DOHH2 (cell line): ENCODE data around the gene NAA10.

ENCODE experiments used
- H3F3A ChIP-seq: fragments of 200-600 bp; sonication (generic), shearing (Covaris generic); 2 replicates; pipeline ENCODE4 v1.6.0; 2016; ENCODE audit warnings: antibody characterized with exemption, mild to moderate bottlenecking; ENCODE audit not compliant: control insufficient read depth, insufficient read depth
- H3K27ac ChIP-seq: fragments of 200-600 bp; sonication (generic); 2 replicates; pipeline ENCODE4 v1.5.1; 2014; ENCODE audit warnings: low read depth, mild to moderate bottlenecking, low read length, moderate library complexity
- H3K27me3 ChIP-seq: fragments of 200-600 bp; sonication (generic); 2 replicates; pipeline ENCODE4 v1.6.1; 2014; ENCODE audit warnings: mild to moderate bottlenecking, low read length, mixed read lengths; ENCODE audit not compliant: control insufficient read depth
- H3K36me3 ChIP-seq: fragments of 200-600 bp; sonication (generic); 2 replicates; pipeline ENCODE4 v1.6.1; 2014; ENCODE audit warnings: mild to moderate bottlenecking, low read length, moderate library complexity, mixed read lengths; ENCODE audit not compliant: control insufficient read depth
- H3K4me1 ChIP-seq: fragments of 200-600 bp; sonication (generic); 2 replicates; pipeline ENCODE4 v1.6.1; 2014; ENCODE audit warnings: mild to moderate bottlenecking, low read length, mixed read lengths; ENCODE audit not compliant: control insufficient read depth
- H3K4me2 ChIP-seq: fragments of 200-600 bp; sonication (generic); 2 replicates; pipeline ENCODE4 v1.6.0; 2014; ENCODE audit warnings: mild to moderate bottlenecking, low read length, moderate library complexity
- H3K4me3 ChIP-seq: fragments of 200-600 bp; sonication (generic); 2 replicates; pipeline ENCODE4 v1.5.1; 2014; ENCODE audit warnings: mild to moderate bottlenecking, low read length, mixed read lengths
- H3K79me2 ChIP-seq: fragments of 200-600 bp; sonication (generic); 2 replicates; pipeline ENCODE4 v1.6.1; 2014; ENCODE audit warnings: mild to moderate bottlenecking, low read length, mixed read lengths; ENCODE audit not compliant: control insufficient read depth
- H3K9me2 ChIP-seq: fragments of 200-600 bp; sonication (generic); replicated peaks from 2 replicates; pipeline ENCODE4 v1.6.1; 2014; ENCODE audit warnings: mild to moderate bottlenecking, low read length, mixed read lengths; ENCODE audit not compliant: control insufficient read depth
- H3K9me3 ChIP-seq: fragments of 200-600 bp; sonication (generic); 2 replicates; pipeline ENCODE4 v1.6.1; 2014; ENCODE audit warnings: antibody characterized with exemption, low read length, mixed read lengths; ENCODE audit not compliant: control insufficient read depth, insufficient read depth
- H4K20me1 ChIP-seq: fragments of 200-600 bp; sonication (generic); 2 replicates; pipeline ENCODE4 v1.6.0; 2014; ENCODE audit warnings: low read depth, mild to moderate bottlenecking, antibody characterized with exemption, low read length, moderate library complexity; ENCODE audit not compliant: control insufficient read depth, insufficient read depth
- CTCF ChIP-seq: fragments of 200-600 bp; sonication (generic); IDR thresholded peaks from one replicate; pipeline ENCODE4 v1.5.1; 2014; ENCODE audit warnings: antibody characterized with exemption, mild to moderate bottlenecking, low read depth, low read length; ENCODE audit not compliant: poor library complexity, severe bottlenecking
- EZH2phosphoT487 ChIP-seq: fragments of 200-600 bp; sonication (generic); IDR thresholded peaks from 2 replicates; pipeline ENCODE4 v1.6.1; 2017; ENCODE audit warnings: borderline replicate concordance, mild to moderate bottlenecking, antibody characterized with exemption, low read length, moderate library complexity, mixed read lengths

NAA10 gene

GRCh38 chrX:153969125-153969903 lies 34.5 kb upstream of the NAA10 start:
- peaks cover 7% of the 10 kb centered on the region for H4K20me1 ChIP-seq

GRCh38 chrX:153968754-153969124 lies 33.9 kb upstream of the NAA10 start:
- Histone ChIP-seq H3K4me1 (peaks cover 36% of the 10 kb centered on the region), H3K4me2 (peak overlapping the region; percentile 96), H4K20me1 (peaks cover 7% of the 10 kb centered on the region), H3K79me2 (peaks cover 87% of the 10 kb centered on the region), H3K36me3 (peaks cover 71% of the 10 kb centered on the region), H3K9me2 (no peaks in the 10 kb centered on the region), H3K27ac (peak overlapping the region; percentile 96), H3F3A (0 out of 2 replicates have a peak, but pooled peaks cover 3% of the 10 kb centered on the region), H3K27me3 (no peaks in the 10 kb centered on the region), H3K9me3 (no peaks in the 10 kb centered on the region), H3K4me3 (peak overlapping the region; percentile 94)
- TF ChIP-seq EZH2phosphoT487 (no peak), CTCF (peak; percentile 31)

More at GRCh38 chrX:153969125-153969903, 34.5 kb upstream of the NAA10 start:
- peaks cover 87% of the 10 kb centered on the region for H3K79me2 ChIP-seq
- 0 out of 2 replicates have a peak, but pooled peaks cover 3% of the 10 kb centered on the region for H3F3A ChIP-seq
- H3K27ac ChIP-seq: peak overlapping the region; percentile 96
- H3K4me1 ChIP-seq: peaks cover 42% of the 10 kb centered on the region
- no peaks in the 10 kb centered on the region for H3K9me2 ChIP-seq
- no peak for TF ChIP-seq CTCF
- TF ChIP-seq EZH2phosphoT487: no peak
- peak overlapping the region; percentile 96 for H3K4me2 ChIP-seq
- H3K36me3 ChIP-seq: peaks cover 65% of the 10 kb centered on the region
- H3K9me3 ChIP-seq: no peaks in the 10 kb centered on the region
- H3K27me3 ChIP-seq: no peaks in the 10 kb centered on the region
- H3K4me3 ChIP-seq: peak overlapping the region; percentile 94

GRCh38 chrX:153968255-153968654 lies 33.4 kb upstream of the NAA10 start:
- no peaks in the 10 kb centered on the region for H3K27me3 ChIP-seq
- 0 out of 2 replicates have a peak, but pooled peaks cover 3% of the 10 kb centered on the region for H3F3A ChIP-seq
- H3K4me2 ChIP-seq: peak overlapping the region; percentile 96
- no peaks in the 10 kb centered on the region for H3K9me3 ChIP-seq
- H3K79me2 ChIP-seq: peaks cover 86% of the 10 kb centered on the region
- H3K36me3 ChIP-seq: peaks cover 75% of the 10 kb centered on the region
- peak overlapping the region; percentile 96; the same call in 1 of the 2 replicates for H3K27ac ChIP-seq
- peak overlapping the region; percentile 94 for H3K4me3 ChIP-seq
- H3K9me2 ChIP-seq: no peaks in the 10 kb centered on the region
- TF ChIP-seq CTCF (no peak), EZH2phosphoT487 (no peak)
- H4K20me1 ChIP-seq: peaks cover 7% of the 10 kb centered on the region
- H3K4me1 ChIP-seq: peaks cover 31% of the 10 kb centered on the region
